Hematopoietic multipotent progenitor cell treated with erythropoietin and hydrocortisone succinate and interleukin-3 and kit ligand, for 6 days (in vitro differentiated cells): ENCODE results near the gene LCT.
"Not testable (repeated sequence)": the region's sequence is repeated elsewhere in the genome, so short reads cannot be mapped to it uniquely, and the experiment has no call there.

Experiments
- DNase-seq: peaks from one replicate; pipeline ENCODE4 v3.0.0-alpha.2; 2015

LCT gene

DNA sequence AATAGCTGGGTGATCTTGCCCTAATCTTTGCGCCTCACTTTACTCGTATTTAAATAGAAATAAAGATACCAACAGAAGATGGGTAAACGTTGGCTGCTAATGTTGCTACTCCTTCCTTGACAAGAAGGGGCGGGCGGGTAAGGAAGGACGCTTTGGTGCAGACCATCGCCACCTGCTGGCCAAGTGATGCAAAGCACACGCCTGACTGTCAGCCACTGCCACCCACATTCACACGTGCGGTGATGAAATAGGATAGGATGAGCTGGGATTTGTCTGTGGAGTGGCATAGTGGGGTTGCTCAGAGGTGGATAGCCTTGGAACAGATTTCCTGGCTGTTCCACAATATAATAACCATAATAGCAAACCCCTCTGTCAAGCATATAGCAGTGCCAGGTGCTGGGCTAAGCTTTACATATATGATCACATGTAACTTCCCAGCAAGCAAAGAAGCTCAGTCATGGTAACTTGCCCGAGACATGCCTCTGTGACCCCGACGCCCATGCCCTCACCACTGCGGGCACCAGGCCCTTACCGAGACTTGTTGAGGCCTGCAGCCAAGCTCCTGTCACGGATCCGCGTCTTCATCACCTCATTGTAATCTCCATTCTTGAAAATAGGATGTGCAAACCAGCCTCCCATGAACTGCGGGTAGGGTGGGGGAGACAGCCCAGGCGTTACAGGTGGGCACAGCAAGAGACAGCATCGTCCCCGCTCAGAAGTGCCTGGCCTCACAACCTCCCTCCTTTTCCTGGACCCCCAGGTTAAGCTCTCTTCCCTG, 39.3 kb downstream of the LCT start:
- peak; percentile 91 for DNase-seq

DNA sequence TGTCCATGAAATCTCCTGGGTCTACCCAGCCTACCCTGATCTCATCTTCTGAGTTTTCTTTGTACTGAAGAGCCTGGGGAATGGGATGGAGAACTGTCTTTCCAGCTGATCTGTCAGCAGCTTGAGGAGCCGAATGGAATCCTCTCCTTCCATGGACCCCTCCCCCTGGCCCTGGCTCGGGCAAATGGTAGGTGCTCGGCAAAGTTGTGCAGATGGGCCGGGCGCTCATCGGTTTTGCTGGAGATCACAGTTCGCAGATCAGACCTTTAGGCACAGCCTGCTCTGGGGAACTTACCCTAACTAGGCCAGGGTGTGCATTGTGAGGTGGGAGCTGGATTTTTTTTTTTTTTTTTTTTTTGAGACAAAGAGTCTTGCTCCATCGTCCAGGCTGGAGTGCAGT, 40.4 kb downstream of the LCT start:
- no peak for DNase-seq

DNA sequence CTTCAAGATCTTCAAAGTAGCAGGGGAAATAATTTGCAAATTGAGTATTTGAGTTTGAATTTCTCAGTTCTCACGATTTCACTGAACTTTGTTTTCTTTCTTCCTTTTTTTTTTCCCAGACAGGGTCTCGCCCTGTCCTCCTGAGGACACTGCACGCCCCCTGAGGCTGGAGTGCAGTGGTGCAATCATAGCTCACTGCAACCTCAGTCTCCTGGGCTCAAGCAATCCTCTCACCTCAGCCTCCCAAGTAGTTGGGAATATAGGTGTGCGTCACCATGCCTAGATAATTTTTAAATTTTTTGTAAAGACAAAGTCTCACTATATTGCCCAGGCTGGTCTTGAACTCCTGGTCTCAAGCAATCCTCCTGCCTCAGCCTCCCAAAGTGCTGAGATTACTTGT, 41.3 kb downstream of the LCT start:
- DNase-seq = not testable (repeated sequence)

GRCh38 chr2:135792401-135793150, 44.4 kb downstream of the LCT start:
- peak; percentile 15 for DNase-seq

- no peak for DNase-seq
Observed at GRCh38 chr2:135791418-135792190, 45.4 kb downstream of the LCT start.

GRCh38 chr2:135790423-135790822, 46.6 kb downstream of the LCT start:
- no peak for DNase-seq

- no peak for DNase-seq
Observed at GRCh38 chr2:135786823-135787222, 50.2 kb downstream of the LCT start.

- DNase-seq = peak; percentile 41
Observed at GRCh38 chr2:135785032-135785431, 52.0 kb downstream of the LCT start.

GRCh38 chr2:135783439-135783838, 53.5 kb downstream of the LCT start:
- no peak for DNase-seq

DNA sequence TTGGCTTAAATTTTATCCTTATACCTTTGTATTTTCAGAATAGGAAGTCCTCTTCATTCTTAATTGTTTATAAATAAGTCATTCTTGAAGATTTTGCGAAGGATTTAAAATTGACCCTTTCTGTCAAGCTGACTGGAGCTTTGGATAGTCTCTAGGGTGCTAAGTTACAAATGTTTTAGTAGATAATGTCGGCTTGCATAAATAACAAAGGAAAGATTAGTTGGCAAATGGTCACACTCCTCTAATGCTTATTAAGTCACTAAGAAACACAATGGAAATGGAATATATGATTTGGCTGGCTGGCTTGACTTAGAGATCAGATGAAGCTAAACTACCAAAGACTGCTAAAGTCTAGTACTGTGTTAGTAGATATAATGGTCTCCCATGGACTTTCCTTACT, 54.8 kb downstream of the LCT start:
- DNase-seq = no peak

DNA sequence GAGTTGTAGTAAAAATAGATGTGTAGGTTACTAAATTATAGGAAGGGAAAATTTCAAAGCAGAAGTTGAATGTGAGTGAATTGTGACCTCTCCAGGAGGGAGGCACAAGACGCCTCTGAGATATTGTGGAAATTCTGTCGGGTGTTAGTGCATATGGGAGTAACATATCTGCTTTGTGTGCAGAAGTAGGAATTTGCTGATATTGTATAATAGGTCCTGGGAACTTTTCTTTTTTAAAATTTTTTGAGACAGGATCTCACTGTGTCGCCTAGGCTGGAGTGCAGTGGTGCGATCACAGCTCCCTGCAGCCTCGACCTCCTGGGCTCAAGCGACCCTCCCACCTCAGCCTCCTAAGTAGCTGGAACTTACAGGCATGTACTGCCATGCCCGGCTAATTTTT, 60.6 kb downstream of the LCT start:
- no peak for DNase-seq

DNA sequence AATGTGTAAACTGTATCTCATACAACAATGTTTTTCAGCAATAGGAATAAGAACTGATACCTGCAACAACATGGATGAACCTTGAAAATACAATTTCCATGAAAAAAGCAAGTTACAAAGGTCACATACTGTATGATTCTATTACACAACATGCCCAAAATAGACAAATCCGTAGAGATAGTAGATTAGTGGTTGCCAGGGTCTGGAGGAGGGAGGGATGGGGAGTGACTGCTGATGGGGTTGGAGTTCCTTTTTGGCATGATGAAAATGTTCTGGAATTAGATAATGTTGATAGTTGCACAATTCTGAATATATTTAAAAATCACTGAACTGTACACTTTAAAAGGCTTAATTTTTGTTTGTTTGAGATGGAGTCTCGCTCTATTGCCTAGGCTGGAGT, 61.6 kb downstream of the LCT start:
- DNase-seq = no peak

- no peak for DNase-seq
Observed at GRCh38 chr2:135773917-135774316, 63.1 kb downstream of the LCT start.

DNA sequence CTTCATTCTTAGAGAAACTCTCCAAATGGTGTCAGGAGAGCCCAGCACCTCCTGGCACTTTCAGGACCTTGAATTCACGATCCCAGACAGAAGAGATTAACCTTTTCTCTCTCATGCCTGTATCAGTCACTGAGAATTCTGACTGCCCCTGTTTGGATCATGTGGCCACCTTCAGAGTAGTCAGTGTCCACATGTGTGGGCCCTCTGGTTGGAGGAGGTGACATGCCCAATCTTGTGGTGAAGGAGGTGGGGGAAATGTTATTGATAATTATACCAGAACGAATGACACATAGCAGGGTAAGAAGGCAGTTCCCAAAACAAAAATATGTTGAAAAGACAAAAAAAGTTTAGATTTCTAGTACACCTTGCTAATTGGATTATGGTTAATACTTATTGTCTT, 63.7 kb downstream of the LCT start:
- DNase-seq = no peak

DNA sequence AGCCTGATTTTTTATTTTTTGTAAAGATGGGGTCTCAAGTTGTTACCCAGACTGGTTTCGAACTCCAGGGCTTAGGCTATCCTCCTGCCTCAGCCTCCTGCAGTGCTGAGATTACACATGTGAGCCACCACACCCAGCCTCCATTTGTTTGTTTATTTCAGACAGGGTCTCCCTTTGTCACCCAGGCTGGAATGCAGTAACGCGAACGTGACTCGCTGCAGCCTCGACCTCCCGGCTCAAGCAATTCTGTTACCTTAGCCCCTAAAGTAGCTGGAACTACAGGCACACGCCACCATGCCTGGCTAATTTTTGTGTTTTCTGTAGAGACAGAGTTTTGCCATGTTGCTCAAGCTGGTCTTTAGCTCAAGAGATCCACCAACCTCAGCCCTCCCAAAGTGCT, 68.1 kb downstream of the LCT start:
- DNase-seq = no peak

DNA sequence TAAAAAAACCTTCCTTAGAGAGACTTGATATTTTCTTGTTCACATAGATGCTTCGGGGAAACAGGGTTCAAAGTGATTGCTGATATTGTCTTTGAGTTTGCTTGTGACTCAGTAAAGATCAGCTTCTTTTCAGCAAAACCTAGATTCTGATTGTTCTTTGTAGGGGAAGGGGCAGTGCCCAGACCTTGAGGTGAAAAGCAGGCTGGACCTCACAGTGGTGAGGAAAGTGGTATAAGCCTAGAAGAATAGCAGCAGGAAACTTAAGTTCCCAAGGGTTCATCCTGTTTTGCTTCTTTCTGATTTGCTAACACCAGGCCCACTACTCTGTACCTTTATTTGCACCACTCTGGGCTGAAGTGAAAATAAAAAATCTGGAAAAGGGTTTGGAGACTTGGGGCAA, 74.5 kb downstream of the LCT start:
- DNase-seq = no peak

DNA sequence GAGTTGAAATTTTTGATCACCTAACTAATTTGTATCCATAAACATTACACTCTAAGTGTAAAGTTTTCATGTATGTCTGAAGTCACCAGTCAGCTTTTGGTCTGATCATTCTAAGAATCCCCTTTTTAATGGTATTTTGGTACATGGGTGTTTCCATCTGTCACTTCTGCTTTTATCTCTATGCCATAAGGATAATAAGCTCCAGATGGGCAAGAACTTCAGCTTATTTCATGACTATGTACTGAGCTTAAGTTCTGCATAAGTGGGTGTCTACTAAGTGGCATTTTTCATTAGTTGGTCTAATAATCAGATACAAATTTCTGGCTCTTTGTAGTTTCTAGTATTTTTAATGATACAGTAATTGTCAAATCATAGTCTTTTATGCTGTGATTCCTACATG, 75.0 kb downstream of the LCT start:
- no peak for DNase-seq

GRCh38 chr2:135756692-135757091, 80.3 kb downstream of the LCT start:
- no peak for DNase-seq

DNA sequence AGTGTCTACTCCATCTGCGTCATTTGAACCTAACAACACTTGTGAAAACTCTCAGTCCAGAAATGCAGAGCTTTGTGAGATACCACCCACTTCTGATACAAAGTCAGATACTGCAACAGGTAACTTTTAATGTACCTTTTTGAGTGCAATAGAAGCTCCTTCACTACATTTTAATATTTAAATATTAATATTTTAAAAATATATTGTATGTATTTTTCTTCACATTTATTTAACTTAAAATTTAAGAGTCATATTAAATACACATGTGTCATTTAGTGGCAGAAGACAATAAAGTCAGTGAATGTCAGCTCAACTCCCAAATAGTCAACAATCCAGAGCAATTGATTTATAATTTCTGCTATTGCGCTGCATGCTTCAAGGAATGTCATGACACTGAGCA, 81.4 kb downstream of the LCT start:
- DNase-seq = no peak

DNA sequence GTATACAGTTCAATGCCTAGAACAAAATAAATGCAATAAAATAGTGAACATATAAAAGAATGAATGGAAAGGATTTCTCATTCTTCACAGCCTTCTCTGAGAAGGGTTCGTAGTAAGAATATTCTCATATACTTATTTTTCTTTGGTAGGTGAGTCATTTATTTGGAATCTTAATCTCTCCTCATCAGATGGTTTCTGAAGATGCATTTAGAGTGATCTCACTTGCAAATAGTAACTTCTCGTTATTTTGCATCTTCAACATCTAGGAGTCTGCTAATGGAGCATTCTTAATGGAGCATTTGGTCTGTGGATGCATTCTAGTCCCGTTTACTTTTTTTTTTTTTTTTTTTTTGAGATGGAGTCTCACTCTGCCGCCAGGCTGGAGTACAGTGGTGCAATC, 91.4 kb downstream of the LCT start:
- no peak for DNase-seq

GRCh38 chr2:135744760-135745314, 92.1 kb downstream of the LCT start:
- DNase-seq = peak; percentile 74

DNA sequence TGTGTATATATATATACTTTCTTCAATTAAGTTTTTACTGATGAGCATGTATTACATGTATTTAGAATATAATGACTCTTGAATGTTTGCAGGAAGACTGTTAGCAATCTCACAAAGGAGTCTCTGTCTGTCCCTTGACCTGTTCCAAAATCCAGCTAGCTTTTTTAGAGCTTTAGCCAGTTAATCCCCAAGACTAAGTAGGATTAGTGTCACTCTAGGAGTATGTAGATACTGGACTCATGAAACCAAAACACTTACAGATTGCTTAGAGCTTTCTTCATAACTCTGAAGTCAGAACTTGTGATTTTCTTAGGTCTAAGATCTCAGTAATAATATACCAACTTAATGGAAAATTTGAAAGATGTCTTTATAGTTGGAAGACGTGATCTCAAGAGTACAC, 93.1 kb downstream of the LCT start:
- no peak for DNase-seq

DNA sequence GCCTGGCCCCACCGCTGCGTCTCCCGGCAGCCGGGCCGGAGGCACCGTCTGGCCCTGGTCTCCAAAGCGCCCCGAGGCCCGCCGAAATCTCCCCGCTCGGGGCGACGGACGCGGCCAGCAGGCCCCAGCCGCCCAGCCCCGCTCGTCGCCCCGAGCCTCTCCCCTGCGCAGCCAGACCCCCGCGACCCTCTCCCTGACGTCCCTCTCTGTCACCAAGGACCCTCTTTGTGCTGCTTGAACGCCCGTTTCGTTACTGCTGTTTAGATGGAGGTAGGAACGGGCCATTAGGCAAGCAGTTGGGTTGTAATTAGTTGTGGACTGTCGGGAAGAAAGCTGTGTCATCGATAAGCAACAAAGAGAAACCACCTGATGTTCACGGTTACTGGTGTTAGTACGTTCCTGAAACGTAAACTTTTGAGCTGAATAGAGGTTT, 94.6 kb downstream of the LCT start:
- peak; percentile 82 for DNase-seq
